ENCODE results near the gene PANK3.

DNA sequence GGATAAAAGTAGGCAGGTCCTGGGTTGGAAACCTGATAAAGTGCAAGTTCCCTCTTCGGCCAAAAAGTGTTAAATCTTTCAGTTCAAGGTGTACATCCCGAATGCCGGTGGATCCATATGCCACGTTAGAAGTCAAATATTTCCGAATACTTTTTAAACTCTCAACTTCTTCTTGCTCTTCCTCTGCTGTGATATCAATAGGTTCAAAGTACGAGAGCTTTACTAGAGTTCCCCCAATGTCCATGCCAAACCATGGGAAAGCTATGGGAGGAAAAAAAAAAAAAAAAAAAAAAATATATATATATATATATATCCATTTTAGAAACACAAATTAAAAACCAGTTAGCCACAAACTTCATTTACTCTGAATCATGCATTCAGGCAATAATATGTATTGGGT lies 10.4 kb downstream of the PANK3 start:
- TF ChIP-seq, protein P1, sequence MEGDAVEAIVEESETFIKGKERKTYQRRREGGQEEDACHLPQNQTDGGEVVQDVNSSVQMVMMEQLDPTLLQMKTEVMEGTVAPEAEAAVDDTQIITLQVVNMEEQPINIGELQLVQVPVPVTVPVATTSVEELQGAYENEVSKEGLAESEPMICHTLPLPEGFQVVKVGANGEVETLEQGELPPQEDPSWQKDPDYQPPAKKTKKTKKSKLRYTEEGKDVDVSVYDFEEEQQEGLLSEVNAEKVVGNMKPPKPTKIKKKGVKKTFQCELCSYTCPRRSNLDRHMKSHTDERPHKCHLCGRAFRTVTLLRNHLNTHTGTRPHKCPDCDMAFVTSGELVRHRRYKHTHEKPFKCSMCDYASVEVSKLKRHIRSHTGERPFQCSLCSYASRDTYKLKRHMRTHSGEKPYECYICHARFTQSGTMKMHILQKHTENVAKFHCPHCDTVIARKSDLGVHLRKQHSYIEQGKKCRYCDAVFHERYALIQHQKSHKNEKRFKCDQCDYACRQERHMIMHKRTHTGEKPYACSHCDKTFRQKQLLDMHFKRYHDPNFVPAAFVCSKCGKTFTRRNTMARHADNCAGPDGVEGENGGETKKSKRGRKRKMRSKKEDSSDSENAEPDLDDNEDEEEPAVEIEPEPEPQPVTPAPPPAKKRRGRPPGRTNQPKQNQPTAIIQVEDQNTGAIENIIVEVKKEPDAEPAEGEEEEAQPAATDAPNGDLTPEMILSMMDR (IDR thresholded peaks at IDR 0.05): no peak
- TF ChIP-seq EP300 (IDR thresholded peaks at IDR 0.05) (no peak), POLR2AphosphoS5 (IDR thresholded peaks at IDR 0.05) (no peak), POLR2A (IDR thresholded peaks at IDR 0.05) (no peak)

Data from sigmoid colon (tissue), 4 donors.